ENCODE measurements around the gene PPP1R37.
"Not testable (repeated sequence)": the region's sequence is repeated elsewhere in the genome, so short reads cannot be mapped to it uniquely, and the experiment has no call there.

The PPP1R37 gene

DNA sequence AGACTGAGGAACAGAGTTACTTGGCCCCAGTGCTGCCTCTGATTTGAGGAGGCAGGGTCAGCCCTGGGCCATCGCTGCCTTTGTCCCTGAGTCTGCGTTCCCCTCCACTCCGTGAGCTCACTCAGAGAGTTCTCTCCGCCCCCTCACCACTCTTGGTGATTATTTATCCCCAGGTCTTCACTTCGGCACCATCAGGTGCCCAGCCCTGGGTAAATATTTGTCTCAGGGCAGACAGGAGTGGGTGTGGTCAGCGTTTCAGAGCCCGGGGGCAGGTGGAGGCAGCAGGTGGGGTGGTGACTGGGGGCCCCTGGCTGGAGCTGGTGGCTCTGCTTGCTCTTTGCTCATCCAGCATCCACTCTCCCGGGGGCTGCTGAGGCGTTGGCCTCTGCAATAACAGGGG, 20.6 kb downstream of the PPP1R37 start:
- FAIRE-seq: no peak
- DNase-seq (ENCODE audit: insufficient read length, low spot score): no peak

DNA sequence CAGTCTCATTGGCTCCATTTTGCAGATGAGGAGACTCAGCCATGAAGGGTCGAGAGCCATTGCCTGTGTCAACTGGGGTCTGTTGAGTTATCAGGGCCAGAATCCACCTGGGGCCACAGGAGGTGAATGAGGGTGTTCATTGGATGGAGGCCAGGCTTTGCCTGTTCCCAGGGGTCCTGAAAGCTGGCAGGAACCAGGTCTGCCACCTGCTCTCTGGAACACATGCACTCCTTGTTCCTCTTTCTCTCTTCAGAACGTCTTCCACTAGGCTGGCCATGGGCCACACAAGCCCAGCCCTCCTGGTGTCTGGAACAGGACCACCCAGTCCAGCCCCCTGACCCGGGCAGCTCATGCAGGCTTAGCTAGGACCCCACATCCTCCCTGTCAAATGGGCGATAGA, 21.1 kb downstream of the PPP1R37 start:
- no peak for DNase-seq (ENCODE audit: insufficient read length, low spot score)
- FAIRE-seq: no peak

DNA sequence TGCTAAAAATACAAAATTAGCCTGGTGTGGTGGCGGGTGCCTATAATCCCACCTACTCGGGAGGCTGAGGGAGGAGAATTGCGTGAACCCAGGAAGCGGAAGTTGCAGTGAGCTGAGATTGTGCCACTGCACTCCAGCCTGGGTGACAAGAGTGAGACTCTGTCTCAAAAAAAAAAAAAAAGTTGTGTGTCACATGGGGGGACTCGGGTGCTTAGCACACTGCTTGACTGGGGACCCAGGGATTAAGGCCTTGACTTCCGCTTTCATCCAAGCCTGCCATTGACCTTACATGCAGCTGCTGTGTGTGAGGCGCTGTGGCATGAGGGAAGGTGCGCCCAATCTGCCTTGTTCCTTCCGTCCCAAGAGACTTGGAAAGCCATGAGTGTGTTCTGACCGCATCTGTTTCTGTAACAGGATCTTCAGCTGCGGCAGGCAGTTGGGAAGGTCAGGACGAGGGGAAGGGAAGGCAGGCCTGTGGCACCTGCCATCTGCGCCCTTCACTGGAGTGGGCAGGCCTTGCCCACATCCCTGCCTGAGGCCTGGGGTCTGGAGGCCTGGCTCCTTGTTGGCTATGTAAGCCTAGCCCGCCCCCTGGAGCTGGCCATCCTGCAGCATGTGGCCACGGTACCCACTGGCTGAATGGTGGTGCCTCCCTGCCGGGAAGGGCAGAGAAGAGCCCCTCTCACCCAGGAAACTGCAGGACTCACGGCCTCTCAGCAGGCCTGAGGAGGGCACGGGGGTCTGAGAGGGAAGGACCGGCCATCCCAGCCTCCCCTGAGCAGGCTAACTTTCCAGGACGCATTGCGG, 23.0 kb downstream of the PPP1R37 start:
- FAIRE-seq (no peak), DNase-seq (ENCODE audit: insufficient read length, low spot score) (no peak)

DNA sequence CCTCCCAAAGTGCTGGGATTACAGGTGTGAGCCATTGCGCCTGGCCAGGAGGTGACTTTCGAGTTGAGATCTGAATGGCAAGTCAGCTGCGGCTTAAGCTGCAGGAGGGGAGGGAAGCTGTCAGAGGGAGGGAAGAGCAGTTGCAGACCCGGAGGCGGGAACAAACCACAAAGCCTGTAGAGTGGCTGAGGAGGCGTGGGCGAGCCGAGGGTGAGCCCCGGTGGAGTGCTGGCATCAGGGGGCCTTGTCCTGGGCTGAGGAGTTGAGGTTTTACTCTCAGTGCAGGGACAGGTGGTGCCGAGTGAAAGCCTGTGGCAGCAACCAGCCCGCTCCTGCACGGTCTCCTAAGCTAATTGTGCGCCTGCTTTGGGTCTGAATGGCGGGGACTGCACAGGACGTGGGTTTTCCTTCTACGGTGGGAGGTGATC, 24.2 kb downstream of the PPP1R37 start:
- no peak for FAIRE-seq
- no peak for DNase-seq (ENCODE audit: insufficient read length, low spot score)

DNA sequence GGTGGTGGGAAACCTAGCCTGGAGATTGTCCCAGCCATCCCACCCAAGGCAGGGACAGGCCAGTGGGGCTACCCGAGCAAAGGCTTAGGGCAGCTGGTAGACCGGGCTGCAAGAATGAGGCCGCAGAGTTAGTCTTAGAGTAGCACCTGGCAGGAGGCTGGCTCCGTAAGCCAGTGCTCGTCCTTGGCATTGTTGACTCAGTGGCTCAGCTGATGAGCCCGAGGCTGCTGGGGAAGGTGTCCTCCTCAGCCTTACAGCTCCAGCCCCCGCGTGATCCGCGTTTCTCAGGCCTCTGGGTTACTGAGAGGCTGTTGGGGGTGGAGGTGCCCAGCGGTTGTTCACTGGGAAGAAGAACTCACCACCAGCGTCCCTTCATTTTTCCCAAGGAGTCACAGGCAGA, 24.7 kb downstream of the PPP1R37 start:
- DNase-seq (ENCODE audit: insufficient read length, low spot score): no peak
- no peak for FAIRE-seq

DNA sequence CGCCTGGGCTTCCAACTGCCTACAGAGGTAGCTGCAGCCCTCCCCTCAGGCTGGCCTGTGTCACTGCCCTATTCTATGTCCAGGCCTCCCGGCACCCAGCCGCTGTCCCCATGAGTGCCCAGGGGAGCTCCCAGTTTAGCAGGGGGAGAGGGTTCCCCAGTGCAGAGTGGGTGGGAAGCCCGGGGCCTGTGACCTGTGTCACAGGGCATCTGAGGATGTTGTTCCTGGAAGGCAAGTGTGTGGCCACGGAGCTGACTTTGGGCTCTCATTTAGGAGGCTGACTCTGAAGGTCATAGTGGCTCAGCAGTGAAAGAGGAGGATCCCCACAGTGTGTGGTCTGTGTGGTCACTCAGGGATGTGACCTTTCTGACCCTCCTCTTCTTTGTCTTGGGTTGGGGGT, 25.1 kb downstream of the PPP1R37 start:
- DNase-seq (ENCODE audit: insufficient read length, low spot score): no peak
- FAIRE-seq: no peak

DNA sequence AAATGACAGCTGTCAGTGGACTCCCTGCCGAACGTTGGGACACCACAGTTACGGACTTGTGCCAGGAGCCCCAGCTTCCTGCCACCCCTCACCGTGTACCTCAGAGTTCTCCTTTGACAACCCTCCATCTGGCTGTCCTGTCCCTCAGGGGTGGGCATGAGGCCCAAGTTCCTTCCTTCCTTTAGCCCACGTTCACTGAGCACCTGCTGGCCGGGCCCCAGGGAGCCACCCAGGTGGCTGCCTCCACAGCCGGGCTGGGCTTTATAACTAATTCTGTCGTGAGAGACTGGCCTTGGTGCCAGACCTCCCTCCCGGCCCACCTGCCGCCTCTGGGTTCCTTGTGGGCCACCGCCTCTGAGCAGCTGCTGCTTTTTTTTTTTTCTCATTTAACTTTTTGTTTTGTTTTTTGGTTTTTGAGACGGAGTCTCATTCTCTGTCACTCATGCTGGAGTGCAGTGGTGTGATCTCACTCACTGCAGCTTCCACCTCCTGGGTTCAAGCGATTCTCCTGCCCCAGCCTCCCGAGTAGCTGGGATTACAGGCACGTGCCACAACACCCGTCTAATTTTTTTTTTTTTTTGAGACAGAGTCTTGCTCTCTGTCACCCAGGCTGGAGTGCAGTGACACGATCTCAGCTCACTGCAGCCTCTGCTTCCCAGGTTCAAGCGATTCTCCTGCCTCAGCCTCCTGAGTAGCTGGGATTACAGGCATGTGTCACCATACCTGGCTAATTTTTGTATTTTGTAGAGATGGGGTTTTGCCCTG, 25.8 kb downstream of the PPP1R37 start:
- DNase-seq (ENCODE audit: insufficient read length, low spot score); FAIRE-seq: not testable (repeated sequence)

DNA sequence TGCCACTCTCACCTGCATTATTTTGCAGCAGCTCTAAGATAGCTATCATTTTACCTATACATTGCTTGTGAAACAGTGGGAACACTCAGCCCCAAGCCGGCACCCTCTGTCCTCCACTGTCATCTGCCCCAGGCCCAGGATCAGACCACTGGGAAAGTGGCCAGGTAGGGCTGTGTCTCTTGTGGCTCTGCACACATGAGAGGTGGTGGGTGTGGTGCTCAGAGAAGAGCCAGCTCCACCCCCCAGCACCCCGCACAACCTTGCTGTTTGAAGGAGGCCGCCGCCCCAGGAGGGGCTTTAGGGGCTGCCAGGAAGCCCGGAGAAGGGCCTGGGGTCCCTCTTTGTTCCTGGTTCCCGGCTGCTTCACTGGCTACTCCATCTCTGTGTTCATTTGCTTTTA, 26.6 kb downstream of the PPP1R37 start:
- DNase-seq (ENCODE audit: insufficient read length, low spot score): no peak
- no peak for FAIRE-seq

DNA sequence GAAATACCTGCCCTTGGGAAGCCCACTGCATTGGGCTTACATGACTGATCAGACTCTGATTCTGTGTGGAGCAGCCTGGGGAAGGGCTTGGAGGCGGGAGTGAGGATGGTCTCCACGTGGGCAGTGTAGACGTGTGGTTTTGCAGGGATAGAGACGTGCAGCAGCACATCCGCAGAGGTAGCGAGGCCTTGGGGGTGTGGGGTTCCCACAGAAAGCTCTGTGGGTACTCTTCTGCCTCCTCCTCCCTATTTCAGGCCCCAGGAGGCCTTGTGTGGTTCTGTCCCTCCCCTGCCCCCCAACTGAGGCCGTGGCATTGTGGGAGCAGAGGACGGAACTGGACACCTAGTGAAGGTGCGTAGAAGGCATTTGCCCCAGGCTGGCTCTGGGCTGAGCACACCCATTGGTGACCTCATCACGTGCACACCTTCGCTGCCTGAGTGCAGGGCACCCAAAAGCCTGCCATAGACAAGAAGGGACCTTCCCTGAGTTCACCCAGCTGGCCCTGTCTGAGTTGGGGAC, 28.9 kb downstream of the PPP1R37 start:
- FAIRE-seq: no peak

DNA sequence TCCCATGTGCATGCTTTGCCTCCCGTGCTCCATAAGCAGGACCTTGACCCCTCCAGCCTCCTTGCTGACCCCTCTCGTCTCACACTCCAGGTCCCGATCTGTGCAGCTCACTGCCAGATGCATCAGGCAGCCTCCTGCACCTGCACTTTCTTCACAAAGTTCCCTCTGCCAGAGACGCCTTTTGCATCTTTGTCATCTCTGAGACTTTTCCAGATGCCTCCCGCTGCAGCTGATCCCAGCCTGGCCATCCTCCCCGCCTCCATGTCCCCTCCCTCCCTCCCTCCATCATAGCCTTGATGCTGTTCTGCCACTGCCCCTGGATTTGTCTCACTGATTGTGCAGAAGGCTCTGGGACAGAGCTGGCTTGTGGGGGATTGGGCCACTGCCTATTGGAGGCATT, 29.9 kb downstream of the PPP1R37 start:
- FAIRE-seq: no peak
- no peak for DNase-seq (ENCODE audit: insufficient read length, low spot score)

More for the DNA sequence above, 28.9 kb downstream of the PPP1R37 start:
- DNase-seq (ENCODE audit: insufficient read length, low spot score): no peak

DNA sequence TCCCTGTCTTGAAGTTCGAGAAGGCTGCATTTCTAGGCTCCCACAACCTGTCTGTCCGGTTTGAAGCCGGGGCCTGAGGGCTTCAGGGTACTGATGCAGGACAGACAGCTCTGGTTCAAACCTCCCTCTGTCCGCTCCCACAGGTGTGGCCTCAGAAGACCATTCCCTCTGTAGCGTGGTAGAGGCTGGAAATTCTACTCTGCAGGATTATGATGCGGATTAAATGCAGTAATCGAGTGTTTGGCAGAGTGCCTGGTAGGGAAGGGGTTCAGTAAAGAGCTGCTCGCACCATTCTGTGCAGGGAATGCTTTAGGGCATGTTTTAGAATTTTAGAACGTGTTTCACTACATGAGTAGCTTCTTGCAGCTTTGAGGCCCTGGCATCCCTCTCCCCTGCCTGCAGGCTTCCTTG, 30.5 kb downstream of the PPP1R37 start:
- FAIRE-seq: no peak
- no peak for DNase-seq (ENCODE audit: insufficient read length, low spot score)

DNA sequence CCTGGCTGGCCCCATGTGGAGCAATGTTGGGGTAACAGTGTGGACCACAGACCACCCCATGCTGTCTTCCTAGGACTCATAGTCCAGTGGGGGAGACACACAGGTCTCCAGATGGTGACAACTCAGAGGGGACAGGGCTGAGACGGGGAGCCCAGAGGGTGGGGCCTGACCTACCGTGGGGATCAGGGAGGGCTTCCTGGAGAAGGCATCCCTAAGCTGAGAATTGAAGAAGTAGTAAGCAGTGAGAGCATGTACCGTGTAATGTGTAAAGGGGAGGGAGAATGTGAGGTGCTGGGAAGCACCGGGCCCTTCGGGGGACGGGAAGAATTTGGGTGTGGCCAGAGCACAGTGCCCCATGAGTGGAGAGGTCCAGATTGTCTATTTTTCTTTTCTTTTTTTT, 31.0 kb downstream of the PPP1R37 start:
- DNase-seq (ENCODE audit: insufficient read length, low spot score): no peak
- no peak for FAIRE-seq

DNA sequence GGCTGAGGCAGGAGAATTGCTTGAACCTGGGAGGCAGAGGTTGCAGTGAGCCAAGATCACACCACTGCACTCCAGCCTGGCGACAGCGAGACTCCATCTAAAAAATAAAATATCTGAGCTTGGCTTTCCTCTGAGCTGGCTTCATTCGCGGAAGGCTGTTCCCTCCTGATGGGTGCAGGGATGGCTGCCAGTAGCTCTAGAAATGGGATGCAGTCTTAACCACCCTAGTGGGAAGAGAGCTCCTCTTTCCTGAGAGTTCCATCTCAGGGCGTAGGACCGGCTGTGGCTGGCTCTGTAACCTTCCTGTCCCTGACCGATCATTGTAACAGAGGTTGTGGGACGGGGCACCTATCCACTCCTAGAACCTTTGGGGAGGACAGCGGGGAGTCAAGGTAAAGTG, 32.4 kb downstream of the PPP1R37 start:
- FAIRE-seq (no peak), DNase-seq (ENCODE audit: insufficient read length, low spot score) (no peak)

DNA sequence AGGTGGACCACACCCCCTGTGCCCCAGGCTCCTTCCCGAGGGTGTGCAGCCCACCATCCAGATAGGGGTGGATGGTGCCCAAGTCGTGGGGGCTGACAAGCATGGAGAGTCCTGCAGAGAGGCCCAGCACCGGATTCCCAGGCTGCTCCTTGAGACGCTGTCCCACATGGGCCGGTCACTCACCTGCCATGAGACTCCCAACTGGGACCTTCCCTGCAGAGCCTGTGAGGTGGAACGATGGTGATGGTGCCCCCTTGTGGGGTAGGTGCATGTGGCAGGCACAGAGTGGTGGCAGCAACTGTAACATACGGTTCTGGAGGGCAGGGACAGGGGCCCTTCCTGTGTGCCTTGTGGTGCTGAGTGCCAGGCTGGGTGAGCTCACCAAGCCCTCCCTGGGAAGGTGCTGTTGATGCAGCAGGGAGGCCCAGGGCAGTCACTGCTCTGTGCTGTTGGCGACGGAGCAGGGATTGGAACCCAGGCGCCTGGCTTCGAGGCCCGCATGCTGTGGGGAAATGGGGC, 33.1 kb downstream of the PPP1R37 start:
- DNase-seq (ENCODE audit: insufficient read length, low spot score) (peak; percentile 56), FAIRE-seq (peak; percentile 82)

DNA sequence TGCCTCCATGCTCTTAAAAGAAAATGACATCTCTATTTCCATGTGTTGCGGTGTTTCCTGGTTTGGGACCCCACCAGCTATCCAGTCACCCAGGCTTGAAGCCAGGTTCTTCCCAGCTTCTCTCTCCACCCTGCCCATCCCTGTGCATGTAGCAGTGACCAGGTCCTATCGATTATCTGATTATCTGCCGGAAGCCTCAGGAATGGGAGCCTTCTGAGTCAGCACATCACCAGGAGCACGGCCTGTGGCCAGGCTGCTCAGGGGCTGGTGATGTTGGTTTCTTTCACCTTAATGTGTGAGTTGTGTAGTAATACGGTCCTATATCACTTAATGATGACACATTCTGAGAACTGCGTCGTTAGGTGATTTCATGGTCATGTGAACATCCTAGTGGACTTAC, 33.7 kb downstream of the PPP1R37 start:
- no peak for FAIRE-seq

DNA sequence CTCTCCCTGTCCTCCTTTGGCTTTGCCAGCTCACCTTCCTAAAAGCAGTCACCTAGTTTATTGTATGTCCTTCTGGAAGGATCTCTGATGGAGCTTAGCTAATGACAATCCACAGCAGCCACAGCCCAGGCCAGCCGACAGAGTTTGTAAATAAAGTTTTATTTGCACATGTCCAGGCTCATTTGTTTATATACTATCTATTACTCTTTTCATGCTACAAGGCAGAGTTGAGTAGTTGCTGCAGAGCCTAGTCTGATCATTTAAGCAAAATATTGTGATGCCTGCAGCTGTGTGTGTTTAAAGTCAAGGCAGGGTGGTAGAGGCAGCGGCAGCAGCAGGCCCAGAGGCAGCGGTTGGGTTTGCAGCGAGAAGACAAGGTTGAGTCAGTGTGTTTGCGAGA, 35.2 kb downstream of the PPP1R37 start:
- FAIRE-seq (no peak), DNase-seq (ENCODE audit: insufficient read length, low spot score) (no peak)

More for the DNA sequence above, 33.7 kb downstream of the PPP1R37 start:
- no peak for DNase-seq (ENCODE audit: insufficient read length, low spot score)

DNA sequence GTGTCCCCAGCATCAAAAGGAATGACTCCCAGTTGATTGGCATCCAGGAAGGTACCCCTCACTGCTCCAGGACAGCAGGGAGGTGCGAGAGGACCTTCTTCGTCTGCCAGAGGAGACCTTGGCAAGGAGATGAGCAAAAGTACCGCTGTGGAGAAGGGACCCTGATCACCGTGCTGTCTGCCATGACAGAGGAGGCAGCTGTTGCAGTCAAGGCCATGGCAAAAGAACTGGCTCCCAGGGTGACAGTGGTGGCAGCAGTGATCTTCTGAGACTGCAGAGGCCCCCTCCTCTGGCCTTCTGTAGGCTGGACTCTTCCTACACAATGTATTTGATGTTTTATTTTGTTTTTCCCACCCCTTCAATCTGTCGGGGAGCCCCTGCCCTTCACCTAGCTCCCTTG, 35.8 kb downstream of the PPP1R37 start:
- FAIRE-seq: no peak
- DNase-seq (ENCODE audit: insufficient read length, low spot score): no peak

DNA sequence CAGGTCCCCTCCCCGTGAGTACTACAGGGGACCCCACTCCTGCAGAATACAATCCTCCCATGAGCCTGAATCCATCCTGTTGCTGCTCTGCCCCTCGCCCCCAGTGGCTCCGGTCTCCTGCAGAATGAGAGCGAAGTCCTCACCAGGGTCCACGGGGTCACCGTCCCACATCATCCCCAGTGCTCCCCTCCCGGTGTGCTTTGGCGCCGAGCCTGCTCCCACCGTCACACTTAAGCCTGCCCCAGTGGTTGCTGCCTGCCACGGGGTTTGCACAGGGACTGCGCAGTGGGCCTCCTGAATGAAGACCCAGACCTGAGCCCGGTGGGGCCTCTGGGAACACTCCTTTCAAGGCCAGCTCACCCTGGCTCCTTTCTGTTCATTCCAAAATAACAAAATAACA, 37.3 kb downstream of the PPP1R37 start:
- FAIRE-seq: no peak
- no peak for DNase-seq (ENCODE audit: insufficient read length, low spot score)

DNA sequence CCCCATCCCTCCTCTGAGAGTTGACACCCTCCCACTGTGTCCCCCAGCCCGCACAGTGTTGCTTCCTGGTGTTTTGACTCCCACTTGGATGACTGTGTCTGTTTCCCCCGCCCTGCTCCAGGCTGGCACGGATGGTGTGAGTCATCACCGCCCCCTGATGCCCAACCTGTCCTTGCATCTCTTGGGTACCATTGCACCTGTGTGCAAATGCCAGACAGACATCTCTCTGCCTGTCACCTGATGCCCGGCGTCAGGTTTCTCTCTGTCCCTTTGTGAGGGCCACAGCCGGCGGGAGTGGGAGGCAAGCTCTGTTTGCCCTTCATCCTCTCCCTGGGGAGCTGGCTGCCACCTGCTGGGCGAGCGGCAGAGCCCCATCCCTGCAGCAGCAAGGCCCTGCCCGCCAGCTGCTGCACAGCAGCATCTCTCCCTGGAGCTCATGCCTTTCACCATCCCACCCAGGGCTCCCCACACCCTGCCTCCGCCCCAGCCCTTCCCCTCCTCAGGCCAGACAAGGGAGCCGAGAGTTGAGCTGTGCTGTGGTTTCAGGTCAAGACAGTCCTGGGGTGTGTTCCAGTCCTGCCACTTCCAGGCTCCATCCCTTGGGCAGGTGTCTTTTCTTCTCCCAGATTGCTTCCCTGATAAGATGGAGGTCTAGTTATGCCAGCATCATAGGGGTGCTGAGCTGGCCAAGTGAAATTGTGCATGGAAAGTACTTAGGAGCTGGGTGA, 38.1 kb downstream of the PPP1R37 start:
- DNase-seq (ENCODE audit: insufficient read length, low spot score): peak; percentile 26
- FAIRE-seq: peak; percentile 69

DNA sequence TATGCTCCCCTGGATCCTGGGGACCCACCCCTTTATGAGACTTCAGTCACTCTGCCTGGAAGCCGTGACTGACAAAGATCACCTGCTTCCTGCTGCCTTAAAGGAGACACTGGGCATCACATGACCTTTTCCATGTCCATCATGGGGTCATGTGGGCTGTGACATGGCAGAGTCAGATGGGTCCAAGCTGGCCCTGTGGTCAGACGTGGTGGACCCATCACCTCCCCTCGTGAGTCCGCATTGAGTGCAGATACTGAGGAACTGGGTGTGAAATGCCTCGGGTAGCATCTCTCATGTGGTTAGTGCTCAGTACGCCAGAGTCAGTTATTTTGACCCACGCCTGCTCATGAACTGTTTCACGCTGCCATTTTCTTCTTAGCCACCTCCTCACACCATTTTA, 40.7 kb downstream of the PPP1R37 start:
- DNase-seq (ENCODE audit: insufficient read length, low spot score) (no peak), FAIRE-seq (no peak)
